Activated effector memory CD4-positive, alpha-beta T cell treated with anti-CD3 and anti-CD28 coated beads, Interleukin-2, amount 50 U/mL, for 16 hours (primary cell): ENCODE results near the gene ATOSB.
"Not testable (repeated sequence)": the region's sequence is repeated elsewhere in the genome, so short reads cannot be mapped to it uniquely, and the experiment has no call there.

Source experiments
- DNase-seq: peaks from one replicate; pipeline ENCODE4 v3.0.0-alpha.2; 2020

The ATOSB gene

GRCh38 chr9:35115680-35116538 lies at the start of gene ATOSB:
ATOSB (minus strand) TSS chr9:35115862; CDS start chr9:35108274, 7,588 bp downstream.
- peak; percentile 97 for DNase-seq

DNA sequence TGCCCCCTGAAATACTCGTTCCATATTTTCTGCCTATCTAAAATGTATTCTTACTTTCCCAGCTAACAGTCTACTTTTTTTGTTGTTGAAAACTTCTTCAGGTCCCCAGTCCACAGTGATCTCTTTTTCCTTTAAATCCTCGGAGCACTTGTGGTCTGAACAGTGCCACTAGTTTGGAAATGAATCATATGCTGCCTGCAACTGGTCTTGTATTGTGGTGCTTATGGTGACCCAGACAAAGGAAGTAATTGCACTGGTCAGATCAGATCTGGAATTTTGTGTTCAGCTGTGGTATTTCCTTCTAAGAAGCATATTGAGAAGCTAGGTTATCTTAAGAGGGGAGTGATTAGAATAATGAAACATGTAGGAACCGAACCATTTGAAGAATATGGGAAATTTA lies 49.0 kb upstream of the ATOSB start:
- DNase-seq = no peak

- DNase-seq = no peak
Measured at GRCh38 chr9:35163413-35163812, 47.8 kb upstream of the ATOSB start.

DNA sequence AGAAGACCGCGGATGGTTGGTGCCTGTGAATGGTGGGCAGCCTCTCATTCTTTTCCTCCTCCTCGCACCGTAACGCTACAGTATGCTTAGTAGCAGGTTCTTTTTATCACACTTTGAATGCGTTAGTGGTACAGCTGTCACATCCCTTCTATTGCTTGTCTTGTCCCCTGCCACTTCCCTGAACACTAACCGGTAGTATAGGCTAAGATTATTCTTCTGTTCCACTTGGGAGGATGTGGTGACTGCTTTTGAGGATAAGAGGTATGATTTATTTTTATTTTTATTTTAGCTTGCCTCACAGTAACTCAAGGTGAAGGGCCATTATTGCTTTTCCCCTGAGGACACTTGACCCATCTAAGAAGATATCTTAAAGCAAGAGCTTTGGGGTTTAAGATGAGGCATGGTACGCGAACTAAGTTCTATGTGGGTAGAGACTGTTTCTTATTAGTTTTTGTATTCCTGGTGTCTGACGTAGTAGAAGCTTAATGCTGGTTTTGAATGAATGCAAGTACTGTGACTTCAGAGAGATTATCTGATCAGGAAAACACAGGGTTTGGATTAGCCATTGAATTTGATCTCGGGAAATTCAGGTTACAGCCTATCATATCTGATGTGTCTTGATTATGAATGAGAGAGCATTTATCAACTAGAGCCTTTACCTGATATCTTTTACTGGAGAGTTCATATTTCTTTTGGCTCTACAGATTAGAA lies 47.1 kb upstream of the ATOSB start:
- no peak for DNase-seq

- DNase-seq = peak; percentile 90
Measured at GRCh38 chr9:35161713-35162604, 46.3 kb upstream of the ATOSB start, which contains the start of gene UNC13B. UNC13B (plus strand) TSS chr9:35162009; CDS start chr9:35162284, 275 bp downstream.

GRCh38 chr9:35158501-35159280 lies 43.0 kb upstream of the ATOSB start:
- DNase-seq = no peak

- DNase-seq = not testable (repeated sequence)
Measured at GRCh38 chr9:35157836-35158235, 42.2 kb upstream of the ATOSB start.

DNA sequence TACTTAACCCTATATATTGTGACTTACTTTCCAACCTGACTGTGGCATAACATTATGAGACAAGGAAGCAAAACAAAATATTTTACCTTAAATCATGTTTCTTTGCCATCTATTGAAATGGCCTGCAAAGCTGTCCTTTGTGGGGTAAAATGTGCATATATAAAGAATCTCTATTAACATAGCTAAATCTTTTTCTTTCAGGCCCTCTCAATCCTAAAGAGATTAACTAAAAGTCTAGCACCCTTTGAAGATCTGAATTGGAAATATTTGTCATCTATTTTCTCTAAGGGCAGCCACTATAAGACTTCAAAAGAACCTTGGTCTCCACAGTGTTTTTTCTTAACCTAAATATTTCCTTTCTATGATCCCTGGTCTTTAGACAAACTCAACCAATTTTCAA lies 41.1 kb upstream of the ATOSB start:
- DNase-seq = no peak

- DNase-seq = no peak
Measured at GRCh38 chr9:35152926-35153325, 37.3 kb upstream of the ATOSB start.

GRCh38 chr9:35147941-35148563 lies 32.4 kb upstream of the ATOSB start:
- not testable (repeated sequence) for DNase-seq

DNA sequence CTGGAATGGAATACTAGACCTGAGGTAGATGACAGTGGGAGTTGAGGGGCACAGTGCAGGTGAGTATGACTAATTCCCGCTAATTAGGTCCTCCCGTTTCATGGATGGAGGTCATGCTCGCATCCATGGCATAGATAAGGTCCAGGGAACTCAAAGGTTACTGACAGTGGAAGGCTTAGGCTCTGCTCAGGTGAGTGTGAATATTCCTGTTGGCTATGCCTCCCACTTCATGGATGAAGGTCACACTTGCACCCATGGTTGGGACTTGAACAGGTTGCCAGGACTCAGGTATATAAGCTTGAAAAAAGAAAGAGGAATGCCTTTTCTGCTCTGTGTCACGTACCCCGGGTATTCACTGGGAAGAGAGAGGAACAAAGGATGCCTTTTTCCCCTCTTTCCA lies 26.4 kb upstream of the ATOSB start:
- DNase-seq = no peak

DNA sequence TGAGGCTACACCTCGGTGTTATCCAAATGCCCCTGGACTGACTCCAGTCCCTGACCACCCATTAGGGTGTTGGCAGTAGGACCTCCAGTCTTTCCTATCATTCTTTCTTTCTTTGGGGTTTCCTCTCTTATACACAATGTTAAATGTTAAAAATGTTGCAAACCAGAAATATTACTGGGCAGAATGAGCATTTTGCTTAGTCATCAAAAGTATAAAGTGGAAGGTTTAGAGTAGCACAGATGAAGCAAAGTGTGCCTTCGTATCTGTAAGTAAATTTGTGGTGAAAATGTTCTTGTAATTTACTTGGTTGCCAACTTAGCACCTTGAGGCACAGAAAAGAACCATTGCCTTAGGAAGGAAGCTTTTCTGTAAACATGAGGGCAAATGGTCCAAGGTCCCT lies 24.4 kb upstream of the ATOSB start:
- no peak for DNase-seq

- DNase-seq = no peak
Measured at GRCh38 chr9:35136866-35137265, 21.2 kb upstream of the ATOSB start.

DNA sequence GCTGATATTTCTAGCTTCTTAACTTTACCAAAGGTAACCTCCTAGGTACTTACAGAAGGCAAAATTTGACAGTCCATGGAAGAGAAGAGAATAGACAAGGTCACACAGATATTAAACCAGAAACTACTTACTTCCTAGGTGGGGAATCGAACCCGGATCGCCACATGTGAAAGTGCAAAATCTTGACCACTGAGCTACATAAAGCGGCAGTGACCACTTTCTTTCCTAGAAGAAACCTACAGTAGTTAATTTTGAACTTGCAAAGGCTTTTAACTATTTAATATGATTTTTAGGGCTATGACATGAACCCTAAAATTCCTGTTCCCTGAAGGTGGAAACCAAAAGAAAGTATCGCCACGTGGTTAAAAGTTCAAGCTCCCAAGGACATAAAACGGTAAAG lies 20.3 kb upstream of the ATOSB start:
- no peak for DNase-seq

DNA sequence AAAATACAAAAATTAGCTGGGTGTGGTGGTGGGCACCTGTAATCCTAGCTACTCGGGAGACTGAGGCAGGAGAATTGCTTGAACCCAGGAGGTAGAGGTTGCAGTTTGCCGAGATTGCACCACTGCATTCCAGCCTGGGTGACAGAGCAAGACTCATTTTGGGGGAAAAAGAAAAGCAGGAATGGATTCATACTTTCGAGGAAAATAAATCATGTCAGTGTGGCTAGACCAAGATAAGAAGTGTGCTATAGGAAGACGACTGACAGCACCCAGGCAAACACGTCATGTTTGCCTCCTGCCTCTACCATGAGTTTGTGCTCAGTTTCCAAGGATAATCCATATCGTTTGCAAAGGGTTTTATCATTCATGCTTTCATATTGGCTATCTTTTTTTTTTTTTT lies 19.3 kb upstream of the ATOSB start:
- DNase-seq = no peak

- DNase-seq = peak; percentile 94
Measured at GRCh38 chr9:35116898-35117551, 1.4 kb upstream of the ATOSB start.

GRCh38 chr9:35116539-35116897 lies 856 bp upstream of the ATOSB start:
- no peak for DNase-seq

- DNase-seq = peak; percentile 72
Measured at GRCh38 chr9:35114840-35115628, 628 bp downstream of the ATOSB start.

DNA sequence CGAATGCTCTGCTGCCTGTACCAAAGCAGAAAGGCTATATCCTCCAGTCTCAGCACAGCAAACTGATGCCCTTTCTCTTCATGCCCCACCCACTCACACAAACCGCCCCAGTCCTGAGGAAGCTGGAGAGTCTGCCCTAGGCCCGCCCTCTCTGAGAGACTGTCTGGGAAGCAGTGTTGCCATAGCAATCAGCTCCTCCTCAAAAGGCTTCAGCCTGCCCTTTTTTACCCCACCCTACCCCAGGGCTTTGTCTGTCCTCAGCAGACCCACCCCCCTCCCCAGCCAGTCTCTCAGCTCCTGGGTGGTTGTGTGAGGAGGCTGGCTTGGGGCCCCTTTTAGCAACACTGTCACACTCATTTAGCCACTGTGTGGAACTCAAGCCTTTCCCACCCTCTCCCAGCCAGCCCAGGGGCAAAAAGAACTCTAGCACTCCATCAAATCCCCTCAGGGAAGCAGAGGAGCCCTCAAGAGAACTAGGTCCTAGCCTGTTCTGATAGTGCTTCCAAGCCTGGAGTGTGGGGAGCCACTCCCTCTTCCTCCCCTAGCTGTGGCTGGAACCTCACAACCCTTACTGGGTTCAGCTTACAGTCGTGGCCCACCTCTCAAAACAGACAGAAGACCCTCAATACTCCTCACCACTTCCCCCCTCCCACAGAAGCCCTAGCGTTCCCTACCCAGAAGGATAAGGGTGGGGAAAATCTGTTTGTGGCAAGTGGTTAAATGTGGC lies 1.4 kb downstream of the ATOSB start:
- DNase-seq = peak; percentile 86
